DMS 273 treated with DMSO at 0.1 percent for 48 hours (cell line): Measurements from ENCODE around the gene UNC13C.

Experiments
- DNase-seq: peaks from one replicate; lab custom pipeline; 2025; lab: John Stamatoyannopoulos, UW

The UNC13C gene

DNA sequence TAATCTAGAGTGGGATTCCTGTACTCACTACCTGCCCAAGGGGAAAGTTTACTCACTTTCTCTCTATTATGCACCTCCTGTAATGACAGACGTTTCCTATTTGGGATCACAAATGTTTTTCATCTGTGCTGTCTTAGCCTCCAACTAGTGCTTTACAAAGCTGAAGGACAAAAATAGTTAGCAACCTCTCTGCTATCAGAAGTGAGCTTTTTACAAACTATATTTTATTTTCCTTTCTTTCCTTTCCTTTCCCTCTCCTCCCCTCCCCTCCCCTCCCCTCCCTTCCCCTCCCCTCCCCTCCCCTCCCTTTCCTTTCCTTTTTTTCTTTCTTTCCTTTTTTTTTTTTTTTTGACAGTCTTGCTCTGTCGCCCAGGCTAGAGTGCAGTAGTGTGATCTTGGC lies 130.8 kb downstream of the UNC13C start:
- no peak for DNase-seq

DNA sequence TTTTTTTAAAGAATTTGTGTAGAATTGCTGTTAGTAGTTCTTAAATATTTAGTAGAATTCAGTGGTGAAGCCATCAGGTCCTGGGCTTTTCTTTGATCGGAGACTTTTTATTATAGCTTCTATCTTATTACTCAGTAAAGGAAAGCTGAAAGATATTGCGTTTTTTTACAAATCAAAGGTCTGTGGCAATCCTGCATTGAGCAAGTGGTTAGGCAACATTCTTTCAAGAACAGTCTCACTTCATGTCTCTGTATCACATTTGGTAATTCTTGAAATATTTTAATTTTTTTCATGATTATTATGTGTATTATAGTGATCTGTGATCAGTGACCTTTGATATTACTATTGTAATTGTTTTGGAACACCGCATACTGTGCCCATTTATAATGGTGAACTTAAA lies 140.8 kb downstream of the UNC13C start:
- DNase-seq = no peak

DNA sequence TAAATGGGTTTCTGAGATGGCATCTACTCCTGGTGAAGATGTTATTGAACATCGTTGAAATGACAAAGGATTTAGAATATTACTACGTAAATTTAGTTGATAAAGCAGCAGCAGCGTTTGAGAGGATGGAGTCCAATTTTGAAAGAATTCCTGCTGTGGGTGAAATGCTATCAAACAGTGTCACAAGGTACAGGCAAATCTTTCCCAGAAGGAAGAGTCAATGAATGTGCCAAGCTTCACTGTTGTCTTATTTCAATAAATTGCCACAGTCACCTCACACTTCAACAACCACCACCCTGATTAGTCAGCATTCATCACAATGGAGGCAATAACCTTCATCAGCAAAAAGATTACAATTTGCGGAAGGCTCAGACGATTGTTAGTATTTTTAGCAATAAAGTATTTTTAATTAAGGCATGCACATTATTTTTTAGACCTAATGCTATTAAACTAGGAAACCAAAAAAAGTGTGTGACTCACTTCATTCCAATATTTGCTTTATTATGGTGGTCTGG lies 142.8 kb downstream of the UNC13C start:
- no peak for DNase-seq

DNA sequence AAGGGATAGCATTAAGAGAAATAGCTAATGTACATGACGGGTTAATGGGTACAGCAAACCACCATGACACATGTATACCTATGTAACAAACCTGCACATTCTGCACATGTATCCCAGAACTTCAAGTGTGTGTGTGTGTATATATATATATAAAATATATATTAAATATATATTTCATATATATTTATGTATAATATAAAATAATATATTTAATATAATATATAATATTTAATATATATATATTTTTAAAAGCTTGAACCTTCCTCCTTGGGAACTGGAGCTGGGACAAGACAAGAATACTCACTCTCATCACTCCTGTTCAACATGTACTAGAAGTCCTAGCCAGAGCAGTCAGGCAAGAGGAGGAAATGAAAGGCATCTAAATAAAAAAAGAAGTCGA lies 149.3 kb downstream of the UNC13C start:
- no peak for DNase-seq

DNA sequence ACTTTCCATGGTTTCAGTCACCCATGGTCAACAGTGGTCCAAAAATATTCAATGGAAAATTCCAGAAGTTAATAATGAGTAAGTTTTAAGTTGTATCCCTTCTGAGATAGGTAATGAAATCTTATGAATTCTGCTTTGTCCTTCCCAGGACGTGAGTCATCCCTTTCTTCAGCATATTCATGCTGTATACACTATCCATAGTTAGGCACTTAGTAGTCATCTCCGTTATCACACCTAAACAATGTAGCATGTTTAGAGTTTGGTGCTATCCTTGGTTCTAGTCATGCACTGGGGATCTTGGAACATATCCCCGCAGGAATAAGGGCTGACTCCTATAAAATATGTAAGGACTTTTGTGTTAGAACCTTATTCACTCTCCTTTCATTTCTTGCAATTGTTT lies 153.2 kb downstream of the UNC13C start:
- no peak for DNase-seq

DNA sequence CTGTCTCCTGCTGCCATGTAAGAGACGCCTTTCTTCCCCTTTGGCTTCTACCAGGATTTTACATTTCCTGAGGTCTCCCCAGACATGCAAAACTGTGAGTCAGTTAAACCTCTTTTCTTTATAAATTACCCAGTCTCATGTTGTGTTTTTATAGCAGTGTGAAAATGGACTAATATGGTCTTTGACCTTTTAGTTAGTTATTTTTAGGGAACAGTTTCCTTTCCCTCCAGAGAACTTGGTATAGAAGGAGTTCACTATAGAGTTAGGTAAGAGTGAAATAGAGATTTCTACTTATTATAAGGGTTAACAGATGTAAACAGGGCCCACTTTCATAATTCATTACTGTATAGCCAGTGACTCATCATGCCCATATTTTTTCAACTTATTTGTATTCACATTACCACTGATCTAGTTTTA lies 170.9 kb downstream of the UNC13C start:
- DNase-seq = no peak

DNA sequence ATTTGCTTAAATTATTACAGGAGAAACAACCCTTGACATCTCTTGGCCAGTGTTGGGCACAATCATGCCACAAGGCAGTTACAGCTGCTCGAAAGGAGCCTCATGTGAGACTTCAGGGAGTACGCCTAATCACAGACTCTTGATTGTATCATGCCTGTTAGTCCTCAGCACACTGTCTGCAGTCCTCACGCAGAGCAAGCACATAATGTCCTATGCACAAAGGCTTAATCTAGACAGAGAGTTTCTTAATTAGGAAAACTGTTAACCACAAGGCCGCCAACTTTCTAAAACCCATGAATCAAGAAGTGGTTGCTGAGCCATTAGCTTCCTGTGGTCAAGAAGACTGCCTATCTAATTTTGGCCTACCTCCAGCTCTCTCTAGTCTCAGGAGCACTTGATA lies 172.0 kb downstream of the UNC13C start:
- DNase-seq = no peak

DNA sequence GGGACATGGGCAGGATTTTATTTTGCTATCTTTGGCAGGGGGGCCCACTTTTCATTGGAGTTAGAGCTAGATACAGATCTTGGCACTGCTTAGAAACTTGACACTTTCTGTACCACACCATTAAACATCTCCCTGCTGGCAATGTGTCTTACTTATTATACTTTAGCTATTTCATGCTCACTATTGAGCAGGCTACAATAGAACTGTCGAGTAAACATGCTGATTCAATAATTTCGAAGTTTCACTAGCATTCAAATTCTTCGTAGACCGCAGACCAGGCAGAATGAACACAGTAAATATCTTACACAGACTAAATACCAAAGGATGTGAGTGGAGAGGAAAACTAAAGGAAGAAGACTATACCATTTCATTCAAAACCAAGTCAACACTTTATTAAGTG lies 180.8 kb downstream of the UNC13C start:
- no peak for DNase-seq

DNA sequence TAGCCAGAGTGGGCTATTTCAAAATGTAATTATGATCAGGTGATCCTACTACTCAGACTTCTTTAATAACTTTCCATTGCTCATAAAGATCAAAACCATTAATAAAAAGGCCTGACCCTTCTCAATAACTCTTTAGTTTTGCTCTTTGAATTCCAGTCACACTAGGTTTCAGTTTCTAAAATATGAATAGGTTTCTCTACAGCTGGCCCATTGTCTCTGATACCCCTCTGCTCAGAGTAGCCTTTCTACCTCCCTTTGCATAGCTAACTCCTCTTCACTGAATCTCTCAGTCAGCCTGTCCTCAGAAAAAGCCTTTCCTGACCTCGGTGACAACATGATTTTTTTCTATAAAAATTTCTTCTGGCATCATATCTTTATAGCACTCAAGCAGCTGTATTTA lies 209.1 kb downstream of the UNC13C start:
- no peak for DNase-seq

DNA sequence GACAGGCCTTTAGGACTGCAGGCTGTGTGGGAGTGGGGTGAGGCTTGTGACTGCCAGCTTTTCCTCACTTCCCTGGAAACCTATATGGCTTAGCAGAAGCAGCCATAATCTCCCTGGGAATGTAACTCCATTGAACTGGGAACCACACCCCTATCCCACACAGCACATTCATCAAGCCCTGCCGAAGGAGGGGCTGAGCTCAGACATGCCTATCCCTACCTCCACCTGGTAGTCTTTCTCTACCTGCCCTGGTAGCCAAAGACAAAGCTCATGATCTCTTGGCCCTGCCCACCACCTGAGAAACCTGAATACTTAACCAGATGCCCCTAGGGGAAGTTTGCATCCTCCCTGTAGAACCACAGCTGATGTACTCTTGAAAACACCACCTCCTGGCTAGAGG lies 219.8 kb downstream of the UNC13C start:
- DNase-seq = no peak

DNA sequence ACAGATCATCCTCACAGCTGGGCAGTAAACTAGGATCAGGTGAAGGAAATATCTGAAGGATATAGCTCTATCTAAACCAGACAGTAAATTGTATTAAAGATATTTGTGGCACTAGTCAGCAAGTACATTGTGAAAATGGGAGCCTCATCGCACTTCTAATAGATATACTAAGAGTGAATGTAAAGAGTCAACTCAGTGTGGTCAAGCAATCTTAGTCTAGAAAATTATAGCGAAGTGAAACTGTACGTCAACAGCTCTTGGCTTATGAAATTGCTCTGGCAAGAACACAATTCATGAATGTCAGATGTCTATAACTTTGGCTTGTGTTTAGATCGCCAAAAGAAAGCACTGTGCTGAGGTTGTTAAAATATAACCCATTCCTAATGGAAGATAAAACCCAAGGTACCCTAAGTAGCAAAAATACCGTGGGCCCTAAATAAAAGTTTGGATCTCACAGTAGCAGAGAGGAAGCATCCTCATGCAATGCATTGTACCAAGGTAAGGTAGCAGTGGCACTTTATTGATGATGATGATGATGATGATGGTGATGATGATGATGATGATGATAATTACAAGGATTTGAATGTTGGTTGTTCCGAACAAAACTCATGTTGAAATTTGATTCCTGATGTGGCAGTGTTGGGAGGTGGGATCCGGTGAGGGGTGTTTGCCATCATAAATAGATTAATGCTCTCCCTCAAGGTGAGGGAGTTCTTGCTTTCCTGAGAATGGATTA lies 228.5 kb downstream of the UNC13C start:
- DNase-seq = no peak

DNA sequence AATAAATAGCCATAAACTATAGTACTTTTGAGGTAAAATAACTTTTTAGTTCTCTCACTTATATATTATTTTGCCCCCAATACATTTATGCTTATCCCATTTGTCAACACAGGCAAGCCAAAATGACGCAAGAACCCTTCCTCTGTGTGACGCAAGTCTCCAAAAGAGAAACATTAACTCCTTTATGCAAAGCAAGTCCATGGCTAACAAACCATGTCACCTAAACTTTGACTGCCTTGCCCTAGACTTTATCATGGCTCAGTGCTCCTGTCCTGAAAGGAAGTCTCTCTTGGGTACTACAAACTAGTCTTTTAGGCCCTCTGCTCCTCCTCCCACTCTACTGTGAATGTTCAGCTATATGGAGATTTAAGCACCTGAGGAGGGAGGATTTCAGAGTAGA lies 230.5 kb downstream of the UNC13C start:
- DNase-seq = no peak

DNA sequence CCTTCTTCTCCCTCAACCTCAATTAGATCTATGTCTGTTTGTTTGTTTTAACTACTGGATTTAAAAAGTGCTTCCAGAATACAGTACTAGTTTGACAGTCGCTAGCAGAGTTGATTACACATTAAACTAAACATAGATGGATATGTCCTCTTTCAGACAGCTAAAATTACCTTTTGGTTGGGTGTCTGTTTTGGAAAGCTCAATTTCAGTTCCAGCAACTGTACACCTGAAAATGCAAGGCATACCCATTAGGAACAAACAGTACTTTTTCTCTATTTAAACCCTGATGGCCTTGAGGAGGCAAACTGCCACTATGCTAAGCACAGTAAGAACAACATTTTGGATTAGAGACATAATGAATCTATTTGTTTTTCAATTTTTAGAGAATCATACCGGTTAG lies 234.4 kb downstream of the UNC13C start:
- DNase-seq = no peak

DNA sequence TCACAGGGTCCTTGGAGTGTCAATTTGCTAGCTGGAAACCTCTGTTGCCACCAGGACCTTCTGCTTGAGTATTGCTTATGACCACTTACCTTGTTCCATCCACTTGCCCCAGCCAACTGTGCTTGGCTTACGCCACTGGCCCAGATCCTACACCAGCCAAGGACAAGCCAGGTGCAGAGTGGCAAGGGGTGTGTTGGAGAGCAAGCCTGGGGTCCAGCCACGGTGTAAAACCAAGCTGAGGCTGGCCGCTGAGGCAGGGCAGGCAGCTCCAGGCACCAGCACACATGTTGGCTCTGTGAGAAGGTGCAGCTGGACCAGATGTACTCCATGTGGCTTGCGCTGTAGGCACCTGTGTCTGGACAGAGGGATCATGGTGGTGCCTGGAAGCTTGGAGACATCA lies 248.2 kb downstream of the UNC13C start:
- DNase-seq = no peak

DNA sequence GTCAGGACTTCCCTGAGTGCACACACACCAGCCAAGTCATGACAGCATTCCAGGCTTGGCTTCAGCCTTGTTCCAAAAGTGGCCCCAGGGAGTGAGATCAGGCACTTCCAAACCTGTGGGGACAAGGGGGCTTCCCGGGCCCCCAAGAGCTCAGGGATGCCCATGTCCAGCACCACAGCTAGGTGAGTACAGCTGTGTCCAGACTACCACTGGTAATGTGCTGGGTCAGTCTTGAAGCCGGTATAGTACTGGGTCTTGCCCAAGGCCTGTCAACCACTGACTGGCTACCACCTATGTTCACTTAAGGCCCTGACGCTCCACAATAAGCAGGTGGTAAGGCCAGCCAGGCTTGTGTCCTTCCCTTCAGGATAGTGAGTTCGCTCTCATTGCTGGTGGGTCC lies 249.3 kb downstream of the UNC13C start:
- no peak for DNase-seq

DNA sequence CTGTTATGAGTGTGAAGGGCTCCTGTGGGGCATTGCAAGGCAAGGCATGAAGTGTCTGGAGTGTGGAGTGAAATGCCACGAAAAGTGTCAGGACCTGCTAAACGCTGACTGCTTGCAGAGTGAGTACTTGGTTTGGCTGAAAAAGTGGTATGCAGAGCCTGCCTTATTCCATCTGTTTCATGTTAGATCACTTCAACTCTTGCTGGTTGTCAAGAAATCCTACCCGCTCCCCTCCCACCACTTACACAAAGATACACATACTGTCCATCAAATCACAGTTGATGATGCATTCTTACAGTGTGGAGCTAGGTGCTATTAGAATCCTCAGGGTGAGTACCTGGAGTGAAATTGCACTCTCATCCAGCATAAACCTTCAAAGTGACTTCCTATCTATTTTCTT lies 272.1 kb downstream of the UNC13C start:
- DNase-seq = no peak

DNA sequence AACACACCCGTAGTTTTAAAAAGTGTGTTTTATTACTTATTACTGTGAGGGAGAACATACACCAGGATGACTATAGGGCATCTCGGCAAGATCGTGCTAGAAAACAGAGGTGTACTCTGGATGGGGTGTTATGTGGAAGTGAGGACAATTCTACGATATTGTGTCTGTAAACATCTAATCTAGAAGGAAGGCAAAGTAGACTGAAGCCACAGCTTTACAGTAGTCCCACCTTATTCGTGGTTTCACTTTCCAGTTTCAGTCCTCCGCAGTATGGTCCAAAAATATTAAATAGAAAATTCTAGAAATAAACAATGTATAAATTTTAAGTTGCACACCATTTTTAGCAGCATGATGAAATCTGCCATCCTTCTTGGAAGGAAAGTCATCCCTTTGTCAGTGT lies 277.9 kb downstream of the UNC13C start:
- DNase-seq = no peak

DNA sequence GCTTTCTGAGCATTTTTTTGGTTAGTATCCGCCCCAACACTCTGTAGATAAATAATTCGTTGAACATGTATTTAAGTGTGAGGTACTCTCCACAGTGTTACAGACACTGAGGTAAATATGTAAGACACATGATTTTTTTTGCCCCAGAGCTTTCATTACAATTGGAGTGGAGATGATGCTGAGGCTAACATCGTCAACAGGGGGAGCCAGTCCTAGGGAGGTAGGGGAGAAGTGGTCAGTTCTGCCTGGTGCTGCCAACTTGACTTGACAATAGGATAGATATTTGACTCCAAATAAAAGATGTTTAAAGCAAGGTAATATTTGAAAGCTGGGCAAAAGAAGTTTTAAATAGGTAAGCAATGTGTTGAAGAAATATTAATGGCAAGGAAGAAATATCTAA lies 295.7 kb downstream of the UNC13C start:
- no peak for DNase-seq

DNA sequence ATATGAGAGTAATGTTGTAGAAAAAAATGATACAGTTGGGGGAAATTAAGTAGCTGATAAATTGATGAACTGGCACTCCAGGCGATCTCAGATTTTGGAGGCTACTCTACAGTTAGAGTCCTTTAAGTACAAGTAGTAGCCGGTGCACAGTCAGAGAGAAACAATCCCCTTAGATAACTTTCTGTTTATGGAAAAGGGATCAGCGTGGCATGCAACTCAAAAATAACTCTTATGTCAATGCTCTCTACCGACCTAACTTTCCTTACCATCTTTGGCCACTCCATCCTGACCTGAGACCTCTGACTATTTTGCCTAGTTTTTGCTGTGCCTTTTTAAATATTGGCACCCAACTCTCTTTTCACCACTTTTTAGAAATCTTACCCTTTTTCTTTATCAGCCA lies 299.6 kb downstream of the UNC13C start:
- no peak for DNase-seq

DNA sequence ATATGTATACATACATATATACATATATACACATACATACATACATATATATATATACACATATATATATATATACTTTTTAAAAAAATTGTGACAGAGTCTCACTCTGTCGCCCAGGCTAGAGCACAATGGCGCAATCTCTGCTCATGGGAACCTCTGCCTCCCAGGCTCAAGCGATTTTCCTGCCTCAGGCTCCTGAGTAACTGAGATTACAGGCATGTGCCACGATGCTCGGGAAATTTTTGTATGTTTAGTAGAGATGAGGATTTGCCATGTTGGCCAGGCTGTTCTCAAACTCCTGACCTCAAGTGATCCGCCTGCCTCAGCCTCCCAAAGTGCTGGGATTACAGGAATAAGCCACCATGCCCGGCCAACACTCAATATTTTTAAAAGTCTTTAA lies 302.5 kb downstream of the UNC13C start:
- no peak for DNase-seq

DNA sequence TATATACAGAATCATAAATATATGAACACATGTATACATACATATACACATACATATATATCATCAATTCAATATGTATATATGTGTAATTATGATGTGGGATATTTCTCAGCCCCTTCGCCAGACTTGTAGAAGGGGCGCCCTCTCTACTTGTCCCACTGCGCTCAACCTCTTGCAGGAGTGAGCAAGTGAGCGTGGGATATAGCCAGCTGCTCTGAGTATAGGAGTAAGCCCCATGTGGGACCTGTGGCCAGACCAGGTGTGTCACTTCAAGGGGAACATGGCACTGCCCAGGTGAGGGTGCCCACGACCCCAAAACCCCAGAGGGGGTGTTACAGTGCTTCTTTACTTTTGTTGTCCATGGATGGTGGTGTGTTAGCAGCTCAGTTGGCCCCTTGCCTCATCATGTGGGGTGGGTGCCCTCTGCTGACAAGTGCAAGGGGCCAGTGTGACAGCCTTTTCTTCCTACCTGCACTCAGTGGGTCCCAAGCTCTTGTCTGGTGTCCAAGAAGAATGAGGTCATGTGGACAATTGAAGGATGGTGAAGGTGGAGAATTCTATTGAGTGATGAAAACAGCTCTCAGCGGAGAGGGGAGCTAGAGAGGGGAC lies 304.1 kb downstream of the UNC13C start:
- no peak for DNase-seq

DNA sequence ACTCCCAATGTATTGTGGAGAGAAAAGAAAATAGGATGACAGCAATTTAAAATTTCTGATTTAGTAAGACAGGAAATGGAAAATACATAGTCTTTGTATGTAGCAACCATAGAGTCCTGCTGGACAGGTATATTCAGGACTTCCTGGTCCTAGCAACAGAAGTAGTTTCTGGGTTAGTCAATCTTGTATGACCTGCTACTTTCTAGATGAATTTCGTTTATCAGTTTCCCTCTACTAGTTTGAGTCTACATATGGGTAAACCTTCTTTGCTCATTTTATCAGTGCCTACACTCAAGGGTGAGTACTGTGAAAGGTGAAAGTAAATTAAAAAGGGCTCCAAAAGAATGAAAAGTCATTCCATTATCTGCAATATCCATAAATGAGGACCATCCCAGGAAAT lies 309.8 kb downstream of the UNC13C start:
- DNase-seq = no peak

DNA sequence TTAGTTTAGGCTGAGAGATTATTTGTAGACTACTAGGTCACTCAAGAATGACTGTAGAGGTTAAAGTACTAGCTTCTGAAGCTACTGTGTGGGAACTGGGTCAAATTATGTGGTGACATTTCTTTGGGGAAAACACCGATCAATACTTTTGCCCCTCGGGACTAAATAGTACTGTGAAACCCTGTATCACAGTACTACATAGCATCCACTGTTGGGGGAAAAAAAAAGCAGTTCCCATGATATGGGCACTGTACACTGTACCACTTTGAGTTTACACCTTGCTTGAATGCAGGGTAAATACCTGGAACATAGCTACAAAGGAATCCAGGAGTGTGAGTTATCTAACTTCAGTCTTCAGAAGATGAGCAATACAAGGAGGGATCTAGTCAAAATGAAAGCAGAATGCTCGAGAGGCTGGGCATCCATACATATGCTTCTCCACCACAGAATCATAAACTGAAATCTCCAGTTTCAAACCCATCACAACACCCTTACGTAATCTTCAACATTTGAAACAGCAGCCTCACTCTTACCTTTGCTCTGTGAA lies 311.4 kb downstream of the UNC13C start:
- DNase-seq = no peak

DNA sequence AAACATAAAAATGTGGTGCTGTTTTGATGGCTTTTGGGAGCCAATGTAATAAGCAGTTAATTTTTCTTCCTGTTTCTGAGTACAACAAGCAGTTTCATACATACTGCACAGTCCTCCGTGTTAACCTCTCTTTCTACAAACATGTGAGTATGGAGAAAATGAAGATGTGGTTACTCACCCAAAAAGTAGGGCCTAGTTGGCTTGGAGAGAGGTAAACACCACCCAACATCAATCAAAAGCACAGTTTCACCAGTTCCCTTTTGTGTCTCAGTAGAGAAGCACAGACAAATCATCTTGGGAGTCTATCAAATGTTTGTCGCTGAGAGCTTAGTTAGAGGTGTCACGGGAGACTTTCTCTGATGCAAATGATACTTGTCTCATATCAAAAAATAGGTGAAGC lies 320.2 kb downstream of the UNC13C start:
- no peak for DNase-seq
